ENCODE measurements around the gene IMMP2L.

The IMMP2L gene

GRCh38 chr7:111092406-111093236 lies 469.7 kb downstream of the IMMP2L start:
- TF ChIP-seq, protein P1, sequence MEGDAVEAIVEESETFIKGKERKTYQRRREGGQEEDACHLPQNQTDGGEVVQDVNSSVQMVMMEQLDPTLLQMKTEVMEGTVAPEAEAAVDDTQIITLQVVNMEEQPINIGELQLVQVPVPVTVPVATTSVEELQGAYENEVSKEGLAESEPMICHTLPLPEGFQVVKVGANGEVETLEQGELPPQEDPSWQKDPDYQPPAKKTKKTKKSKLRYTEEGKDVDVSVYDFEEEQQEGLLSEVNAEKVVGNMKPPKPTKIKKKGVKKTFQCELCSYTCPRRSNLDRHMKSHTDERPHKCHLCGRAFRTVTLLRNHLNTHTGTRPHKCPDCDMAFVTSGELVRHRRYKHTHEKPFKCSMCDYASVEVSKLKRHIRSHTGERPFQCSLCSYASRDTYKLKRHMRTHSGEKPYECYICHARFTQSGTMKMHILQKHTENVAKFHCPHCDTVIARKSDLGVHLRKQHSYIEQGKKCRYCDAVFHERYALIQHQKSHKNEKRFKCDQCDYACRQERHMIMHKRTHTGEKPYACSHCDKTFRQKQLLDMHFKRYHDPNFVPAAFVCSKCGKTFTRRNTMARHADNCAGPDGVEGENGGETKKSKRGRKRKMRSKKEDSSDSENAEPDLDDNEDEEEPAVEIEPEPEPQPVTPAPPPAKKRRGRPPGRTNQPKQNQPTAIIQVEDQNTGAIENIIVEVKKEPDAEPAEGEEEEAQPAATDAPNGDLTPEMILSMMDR (conservative IDR thresholded peaks at IDR 0.05; ENCODE audit: control insufficient read depth, insufficient read depth, low read depth, low read length): no peak
- no peak for DNase-seq (ENCODE audit: low read depth)
- no peak overlapping the region for H3K4me3 ChIP-seq (ENCODE audit: control insufficient read depth, low read depth, low read length)

DNA sequence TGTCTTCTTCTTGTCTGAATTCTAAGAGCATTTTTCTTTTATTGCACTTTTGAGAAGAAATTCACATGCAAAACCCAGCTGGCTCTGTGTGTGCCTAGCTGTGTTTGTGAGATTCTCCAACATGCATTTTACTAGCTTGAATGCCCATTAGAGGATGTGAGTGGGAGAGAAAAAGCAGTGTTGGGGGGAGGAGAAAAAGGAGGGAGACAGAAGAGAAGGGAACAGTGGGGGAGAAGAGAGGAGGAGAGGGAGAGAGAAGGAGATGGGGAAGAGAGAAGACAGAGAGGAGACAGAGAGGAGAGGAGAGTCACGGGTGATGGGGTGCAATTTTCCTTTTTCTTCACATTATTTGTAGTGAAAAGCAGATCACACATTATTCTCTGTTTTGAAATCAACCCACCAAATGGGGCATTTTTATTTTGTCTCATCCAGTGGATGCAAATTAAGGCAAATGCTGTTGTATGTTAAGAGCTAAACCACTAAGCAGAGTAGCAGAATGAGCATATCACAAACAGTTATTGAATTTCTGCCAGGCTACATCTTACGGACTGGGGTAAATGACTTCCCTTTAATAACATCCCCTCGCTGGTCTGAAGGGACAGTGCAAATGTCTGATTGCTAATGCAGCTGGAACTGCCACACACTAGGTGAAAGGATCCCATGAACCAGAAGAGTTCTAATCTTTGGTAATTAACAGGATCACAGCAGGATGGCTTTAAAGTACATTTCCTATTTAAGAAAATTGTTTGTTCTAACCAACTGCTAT lies 470.5 kb downstream of the IMMP2L start:
- TF ChIP-seq, protein P1 (conservative IDR thresholded peaks at IDR 0.05; ENCODE audit: control insufficient read depth, insufficient read depth, low read depth, low read length): no peak
- no peak overlapping the region for H3K4me3 ChIP-seq (ENCODE audit: control insufficient read depth, low read depth, low read length)
- no peak for DNase-seq (ENCODE audit: low read depth)

- DNase-seq (ENCODE audit: low read depth): peak; percentile 52
- H3K4me3 ChIP-seq (ENCODE audit: control insufficient read depth, low read depth, low read length): peak within 1 kb of the TSS; percentile 31
Measured at GRCh38 chr7:111090846-111091245, 471.4 kb downstream of the IMMP2L start, which contains the start of gene LRRN3. LRRN3 (plus strand) TSS chr7:111091127; CDS start chr7:111122773, 31,646 bp downstream.

GRCh38 chr7:111089822-111090426 lies 472.4 kb downstream of the IMMP2L start:
- TF ChIP-seq, protein P1 (conservative IDR thresholded peaks at IDR 0.05; ENCODE audit: control insufficient read depth, insufficient read depth, low read depth, low read length): peak; percentile 85
- peak; percentile 66 for DNase-seq (ENCODE audit: low read depth)
- no peak overlapping the region for H3K4me3 ChIP-seq (ENCODE audit: control insufficient read depth, low read depth, low read length)

More at GRCh38 chr7:111090846-111091245, 471.4 kb downstream of the IMMP2L start, which contains the start of gene LRRN3:
- TF ChIP-seq, protein P1 (conservative IDR thresholded peaks at IDR 0.05; ENCODE audit: control insufficient read depth, insufficient read depth, low read depth, low read length): no peak

GRCh38 chr7:111088328-111088727 lies 474.0 kb downstream of the IMMP2L start:
- no peak for DNase-seq (ENCODE audit: low read depth)
- TF ChIP-seq, protein P1 (conservative IDR thresholded peaks at IDR 0.05; ENCODE audit: control insufficient read depth, insufficient read depth, low read depth, low read length): no peak
- H3K4me3 ChIP-seq (ENCODE audit: control insufficient read depth, low read depth, low read length): no peak overlapping the region

GRCh38 chr7:111086532-111086931 lies 475.8 kb downstream of the IMMP2L start:
- DNase-seq (ENCODE audit: low read depth): no peak
- no peak overlapping the region for H3K4me3 ChIP-seq (ENCODE audit: control insufficient read depth, low read depth, low read length)
- TF ChIP-seq, protein P1 (conservative IDR thresholded peaks at IDR 0.05; ENCODE audit: control insufficient read depth, insufficient read depth, low read depth, low read length): no peak
